K562 (cell line): ENCODE data around the gene SMIM13. TPM values are rescaled to one million over a fixed set of nuclear protein-coding genes. Genes with fewer than 3 reads are reported as not detected.

ENCODE experiments used
- RBM14 ChIP-seq: fragments of 200-400 bp; formaldehyde crosslinking; IDR thresholded peaks from 2 replicates; pipeline ENCODE4 v1.6.1; 2018; ENCODE audit warnings: low read depth, mild to moderate bottlenecking, low read length, moderate library complexity, borderline replicate concordance; ENCODE audit not compliant: insufficient read depth
- SAP30 ChIP-seq: fragments of 200-600 bp; sonication (generic); IDR thresholded peaks from 2 replicates; pipeline ENCODE4 v1.6.1; 2012; ENCODE audit warnings: borderline replicate concordance, low read depth, mild to moderate bottlenecking, moderate library complexity, low read length, control low read depth, inconsistent platforms; ENCODE audit not compliant: insufficient read depth, poor library complexity, severe bottlenecking
- ZNF232 ChIP-seq: sonication (generic); formaldehyde crosslinking; IDR thresholded peaks from 2 replicates; pipeline ENCODE4 v1.8.0; 2022; ENCODE audit warnings: mild to moderate bottlenecking, missing genetic modification reagents
- ZNF239 ChIP-seq: fragments of 250-450 bp; sonication (Bioruptor Pico); IDR thresholded peaks from 2 replicates; pipeline ENCODE4 v1.4.0; 2020; ENCODE audit warnings: mild to moderate bottlenecking
- polyA plus RNA-seq, 8 experiments: library from polyadenylated mRNA; depleted of rRNA in 4 of 8; stranded (reverse) in 5 of 8; unstranded in 3 of 8; fragments of >200 nt; fragmentation: Nextera tagmentation in 2 of 8; fragmentation: Illumina TruSeq in 1 of 8; extraction: Ambion mirVana in 2 of 8; extraction: Trizol in 1 of 8; gene quantifications; 2 replicates each; pipeline versions ENCODE4 v1.2.1 to v1.2.3, GENCODE V29; 2011 to 2014; ENCODE audit warnings: inconsistent platforms in 1 of 8, missing spikeins in 1 of 8
- total RNA-seq, 7 experiments: library from RNA; depleted of rRNA in 6 of 7; stranded (reverse); fragments of >200 nt in 6 of 7; fragmentation: Illumina TruSeq in 2 of 7; extraction: Trizol in 2 of 7; gene quantifications; 2 replicates each; pipeline versions ENCODE4 v1.2.1 to v1.2.3, GENCODE V29; 2011 to 2021; ENCODE audit warnings: low replicate concordance in 1 of 7
- TF ChIP-seq, protein P1 (sequence below), 2 experiments: fragments of 450-650 bp in 1 of 2; IDR thresholded peaks; 2 replicates each; pipeline ENCODE4 v1.6.1; 2011 to 2017; ENCODE audit warnings: low read depth in 2 of 2, antibody characterized with exemption in 1 of 2, borderline replicate concordance in 1 of 2, low read length in 1 of 2, mild to moderate bottlenecking in 1 of 2, mixed read lengths in 1 of 2; ENCODE audit not compliant: control insufficient read depth in 1 of 2

Gene SMIM13
- total and polyA plus RNA-seq, 9 of the 15 experiments (the other 6 are each of a cell fraction or from before 2014, with no cell fraction given), result 5.5 to 24.8 (median 11.7) TPM

DNA sequence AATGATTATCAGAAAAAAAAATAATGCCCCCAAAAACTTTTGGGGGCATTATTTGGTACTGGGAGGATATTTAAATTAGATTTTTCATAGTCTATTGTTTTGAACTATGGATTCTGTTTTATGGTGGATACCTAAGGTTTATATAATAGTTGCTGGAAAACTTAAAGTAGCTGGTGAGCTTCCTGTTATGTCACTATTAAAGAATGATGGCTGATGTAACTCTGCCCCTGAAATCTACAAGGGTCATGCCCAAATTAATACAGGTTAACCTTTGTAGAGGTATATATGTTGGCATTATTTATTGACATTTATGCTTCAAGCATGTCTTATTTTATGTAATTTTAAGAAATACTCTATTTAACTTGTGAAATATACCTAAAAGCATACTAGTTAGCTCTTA lies 43.2 kb downstream of the SMIM13 start (continued):
- TF ChIP-seq ZNF239 (CRISPR knock-in tag) (no peak), RBM14 (no peak), ZNF232 (no peak), SAP30 (no peak)
- TF ChIP-seq, protein P1, sequence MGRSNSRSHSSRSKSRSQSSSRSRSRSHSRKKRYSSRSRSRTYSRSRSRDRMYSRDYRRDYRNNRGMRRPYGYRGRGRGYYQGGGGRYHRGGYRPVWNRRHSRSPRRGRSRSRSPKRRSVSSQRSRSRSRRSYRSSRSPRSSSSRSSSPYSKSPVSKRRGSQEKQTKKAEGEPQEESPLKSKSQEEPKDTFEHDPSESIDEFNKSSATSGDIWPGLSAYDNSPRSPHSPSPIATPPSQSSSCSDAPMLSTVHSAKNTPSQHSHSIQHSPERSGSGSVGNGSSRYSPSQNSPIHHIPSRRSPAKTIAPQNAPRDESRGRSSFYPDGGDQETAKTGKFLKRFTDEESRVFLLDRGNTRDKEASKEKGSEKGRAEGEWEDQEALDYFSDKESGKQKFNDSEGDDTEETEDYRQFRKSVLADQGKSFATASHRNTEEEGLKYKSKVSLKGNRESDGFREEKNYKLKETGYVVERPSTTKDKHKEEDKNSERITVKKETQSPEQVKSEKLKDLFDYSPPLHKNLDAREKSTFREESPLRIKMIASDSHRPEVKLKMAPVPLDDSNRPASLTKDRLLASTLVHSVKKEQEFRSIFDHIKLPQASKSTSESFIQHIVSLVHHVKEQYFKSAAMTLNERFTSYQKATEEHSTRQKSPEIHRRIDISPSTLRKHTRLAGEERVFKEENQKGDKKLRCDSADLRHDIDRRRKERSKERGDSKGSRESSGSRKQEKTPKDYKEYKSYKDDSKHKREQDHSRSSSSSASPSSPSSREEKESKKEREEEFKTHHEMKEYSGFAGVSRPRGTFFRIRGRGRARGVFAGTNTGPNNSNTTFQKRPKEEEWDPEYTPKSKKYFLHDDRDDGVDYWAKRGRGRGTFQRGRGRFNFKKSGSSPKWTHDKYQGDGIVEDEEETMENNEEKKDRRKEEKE (IDR thresholded peaks at IDR 0.05; ENCODE audit: borderline replicate concordance in 1 of 2, control insufficient read depth in 1 of 2, low read depth in 2 of 2, low read length in 1 of 2), result no peak
